ENCODE results near the gene ADSS1.

- TF ChIP-seq CTCF (IDR thresholded peaks at IDR 0.05; ENCODE audit: poor library complexity) (no peak), EZH2phosphoT487 (IDR thresholded peaks at IDR 0.05; ENCODE audit: low read depth, severe bottlenecking, unreplicated experiment) (no peak)
These were observed 20.8 kb upstream of the ADSS1 start for GRCh38 chr14:104703269-104703668.

All from hepatocyte (in vitro differentiated cells).